PC-3 (cell line): ENCODE results near the gene CEP89. TPM values are rescaled to one million over a fixed set of nuclear protein-coding genes. Genes with fewer than 3 reads are reported as not detected.

ENCODE experiments used
- ATAC-seq: fragments of 200-7000 bp; cut with Tn5 transposase; 2 replicates; pipeline ENCODE4 v1.9.1; 2020; ENCODE audit warnings: mild to moderate bottlenecking, moderate library complexity
- BruUV-seq: library from RNA; stranded (reverse); fragments of 400-500 nt; replicated peaks from 2 replicates; lab custom pipeline; 2021; lab: Mats Ljungman, UMichigan
- CTCF ChIA-PET: fragments of 300-600 bp; sonication (Branson Sonifier 250); formaldehyde crosslinking; loops from one replicate; lab custom pipeline; 2022; ENCODE audit warnings: antibody characterized with exemption; lab: Charles Lee
- POLR2A ChIA-PET: fragments of 300-600 bp; sonication (Branson Sonifier 250); formaldehyde crosslinking; loops from one replicate; lab custom pipeline; 2022; ENCODE audit warnings: antibody characterized with exemption; ENCODE audit not compliant: unreplicated experiment; lab: Charles Lee
- DNase-seq: peaks from one replicate; pipeline ENCODE4 v3.0.0-alpha.2; 2015
- H2AFZ ChIP-seq: fragments of 300-600 bp; sonication (generic); 2 replicates; pipeline ENCODE4 v1.6.0; 2016; ENCODE audit warnings: antibody characterized with exemption, low read length
- H3F3A ChIP-seq: fragments of 300-600 bp; sonication (generic); one replicate; pipeline ENCODE4 v1.6.0; 2017; ENCODE audit warnings: antibody characterized with exemption, low read length, control low read depth, mild to moderate bottlenecking; ENCODE audit not compliant: unreplicated experiment
- H3K27ac ChIP-seq: fragments of 300-600 bp; sonication (generic); 2 replicates; pipeline ENCODE4 v1.5.1; 2016; ENCODE audit warnings: mild to moderate bottlenecking, low read length
- H3K27me3 ChIP-seq: fragments of 300-600 bp; sonication (generic); 2 replicates; pipeline ENCODE4 v1.6.1; 2016; ENCODE audit warnings: low read length, mixed read lengths
- H3K36me3 ChIP-seq: fragments of 300-600 bp; sonication (generic); 2 replicates; pipeline ENCODE4 v1.6.1; 2016; ENCODE audit warnings: low read depth, mixed run types, low read length, mixed read lengths
- H3K4me1 ChIP-seq: fragments of 300-600 bp; sonication (generic); 2 replicates; pipeline ENCODE4 v1.5.1; 2016; ENCODE audit warnings: low read length; ENCODE audit not compliant: insufficient read depth
- H3K4me2 ChIP-seq: fragments of 300-600 bp; sonication (generic); 2 replicates; pipeline ENCODE4 v1.6.0; 2016; ENCODE audit warnings: low read length
- H3K4me3 ChIP-seq: fragments of 300-600 bp; sonication (generic); 2 replicates; pipeline ENCODE4 v1.5.1; 2016; ENCODE audit warnings: mild to moderate bottlenecking, low read length, mixed read lengths
- H3K79me2 ChIP-seq: fragments of 300-600 bp; sonication (generic); 2 replicates; pipeline ENCODE4 v1.6.1; 2017; ENCODE audit warnings: low read length, mixed read lengths
- H3K9ac ChIP-seq: fragments of 300-600 bp; sonication (generic); 2 replicates; pipeline ENCODE4 v1.6.0; 2016; ENCODE audit warnings: mild to moderate bottlenecking, low read length
- H3K9me2 ChIP-seq: fragments of 300-600 bp; sonication (generic); replicated peaks from 2 replicates; pipeline ENCODE4 v1.6.1; 2016; ENCODE audit warnings: mixed run types, low read length, mixed read lengths
- H3K9me3 ChIP-seq: fragments of 300-600 bp; sonication (generic); 2 replicates; pipeline ENCODE4 v1.6.1; 2016; ENCODE audit warnings: low read length, mixed read lengths
- H4K20me1 ChIP-seq: fragments of 300-600 bp; sonication (generic); 2 replicates; pipeline ENCODE4 v1.6.1; 2016; ENCODE audit warnings: low read length, mixed read lengths
- CTCF ChIP-seq: fragments of 300-600 bp; sonication (generic); conservative IDR thresholded peaks from 2 replicates; pipeline ENCODE4 v1.5.1; 2017; ENCODE audit warnings: antibody characterized with exemption, low read depth, mild to moderate bottlenecking, low read length
- EZH2 ChIP-seq: fragments of 300-600 bp; sonication (generic); IDR thresholded peaks from one replicate; pipeline ENCODE4 v1.6.1; 2017; ENCODE audit warnings: antibody characterized with exemption, mild to moderate bottlenecking, low read length; ENCODE audit not compliant: unreplicated experiment
- EZH2phosphoT487 ChIP-seq: fragments of 300-600 bp; sonication (generic); IDR thresholded peaks from 2 replicates; pipeline ENCODE4 v1.6.1; 2018; ENCODE audit warnings: mild to moderate bottlenecking, antibody characterized with exemption, low read length, borderline replicate concordance
- intact Hi-C: fragments of 100-400 bp; cut with micrococcal nuclease; formaldehyde crosslinking; loops from 2 replicates; pipeline ENCODE4 v1.9.0; 2023
- total RNA-seq: library from RNA; depleted of rRNA; stranded (reverse); fragments of >200 nt; gene quantifications from 2 replicates; pipeline ENCODE4 v1.2.3, GENCODE V29; 2014

Gene CEP89
- total RNA-seq, 1 experiment from 2014 or later, result 9.1 TPM

DNA sequence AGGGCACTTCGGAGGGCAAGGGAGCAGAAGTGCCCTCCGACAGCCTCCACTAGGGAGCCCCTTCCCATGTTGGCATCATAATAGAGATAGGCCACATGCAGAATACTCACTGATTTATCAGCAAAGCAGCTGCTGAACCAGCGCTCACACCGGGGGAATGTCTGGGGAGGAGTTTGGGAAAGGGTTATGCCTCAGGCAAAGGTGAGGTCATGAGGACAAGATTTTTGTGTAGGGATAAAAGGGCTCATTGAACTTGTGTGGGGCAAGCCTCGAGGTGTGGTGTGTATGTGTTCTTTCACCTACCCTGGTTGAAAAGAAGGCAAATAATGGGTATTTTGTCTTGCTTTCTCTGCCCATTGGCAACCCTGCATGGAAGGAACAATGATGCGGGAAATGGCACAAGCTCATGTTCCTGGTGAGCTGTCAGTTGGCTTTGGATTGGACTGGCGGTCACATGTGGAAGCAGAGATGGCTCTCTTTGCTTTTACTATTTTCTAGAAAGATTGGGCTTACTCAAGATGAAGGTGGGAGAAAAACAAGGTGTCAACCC lies 63.0 kb downstream of the CEP89 start:
- ATAC-seq, result no peak

GRCh38 chr19:32902448-32902847 lies 69.3 kb downstream of the CEP89 start:
- H3K27ac ChIP-seq, result no peak overlapping the region
- DNase-seq, result no peak
- H3K27me3 ChIP-seq, result no peaks in the 10 kb centered on the region
- no peaks in the 10 kb centered on the region for H3K36me3 ChIP-seq
- H4K20me1 ChIP-seq, result no peaks in the 10 kb centered on the region
- no peak for TF ChIP-seq EZH2
- TF ChIP-seq EZH2phosphoT487, result no peak
- no peak for TF ChIP-seq CTCF
- H3K4me2 ChIP-seq, result no peak overlapping the region
- BruUV-seq, result no TSS peak
- H3F3A ChIP-seq, result no peaks in the 10 kb centered on the region
- no peak overlapping the region for H3K9ac ChIP-seq
- no peaks in the 10 kb centered on the region for H3K4me1 ChIP-seq
- H3K9me2 ChIP-seq, result no peaks in the 10 kb centered on the region
- ATAC-seq, result no peak
- H3K79me2 ChIP-seq, result no peaks in the 10 kb centered on the region
- POLR2A ChIA-PET, result no interaction called here
- H3K4me3 ChIP-seq, result no peak overlapping the region
- CTCF ChIA-PET, result no interaction called here
- H3K9me3 ChIP-seq, result no peaks in the 10 kb centered on the region
- no peak overlapping the region for H2AFZ ChIP-seq
- intact Hi-C loops, result no loop called here

More for the DNA sequence above, 63.0 kb downstream of the CEP89 start:
- no peaks in the 10 kb centered on the region for H3K9me3 ChIP-seq
- no peak overlapping the region for H2AFZ ChIP-seq
- no peak overlapping the region for H3K9ac ChIP-seq
- intact Hi-C loops, result no loop called here
- H3K4me2 ChIP-seq, result no peak overlapping the region
- H3K27me3 ChIP-seq, result no peaks in the 10 kb centered on the region
- H4K20me1 ChIP-seq, result no peaks in the 10 kb centered on the region
- H3K27ac ChIP-seq, result no peak overlapping the region
- ChIA-PET POLR2A (no interaction called here), CTCF (no interaction called here)
- no peaks in the 10 kb centered on the region for H3K36me3 ChIP-seq
- H3K9me2 ChIP-seq, result no peaks in the 10 kb centered on the region
- H3F3A ChIP-seq, result no peaks in the 10 kb centered on the region
- no TSS peak for BruUV-seq
- no peaks in the 10 kb centered on the region for H3K79me2 ChIP-seq
- H3K4me1 ChIP-seq, result no peaks in the 10 kb centered on the region
- no peak overlapping the region for H3K4me3 ChIP-seq
- no peak for DNase-seq
- no peak for TF ChIP-seq CTCF

DNA sequence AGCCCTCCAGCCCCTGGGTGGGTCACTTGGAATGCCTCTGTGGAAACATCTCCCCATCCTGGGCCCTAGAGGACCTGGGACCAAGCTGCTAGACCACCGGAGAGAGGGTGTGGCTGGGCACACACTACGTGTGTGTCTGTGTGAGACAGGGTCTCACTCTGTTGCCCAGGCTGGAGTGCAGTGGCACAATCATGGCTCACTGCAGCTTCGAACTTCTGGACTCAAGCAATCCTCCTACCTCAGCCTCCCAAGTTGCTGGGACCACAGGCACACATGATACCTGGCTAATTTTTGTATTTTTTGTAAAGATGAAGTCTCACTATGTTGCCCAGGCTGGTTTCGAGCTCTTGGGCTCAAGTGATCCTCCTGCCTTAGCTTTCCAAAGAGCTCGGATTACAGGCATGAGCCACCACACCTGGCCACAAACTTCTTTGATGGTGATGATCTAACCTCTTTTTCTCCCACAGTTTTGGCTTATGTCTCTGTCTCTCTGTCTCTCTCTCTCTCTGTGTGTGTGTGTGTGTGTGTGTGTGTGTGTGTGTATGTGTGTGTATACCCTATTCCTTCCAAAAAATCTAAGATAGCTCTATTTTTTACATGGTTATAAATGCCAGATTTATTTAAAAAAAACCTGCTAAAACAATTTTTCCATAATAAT lies 70.1 kb downstream of the CEP89 start:
- Histone ChIP-seq H3K9me3 (no peaks in the 10 kb centered on the region), H3K27ac (no peak overlapping the region), H2AFZ (no peak overlapping the region), H3K9ac (no peak overlapping the region), H3K4me1 (no peaks in the 10 kb centered on the region), H4K20me1 (no peaks in the 10 kb centered on the region), H3K4me3 (no peak overlapping the region), H3K9me2 (no peaks in the 10 kb centered on the region), H3K79me2 (no peaks in the 10 kb centered on the region), H3K36me3 (no peaks in the 10 kb centered on the region), H3K4me2 (no peak overlapping the region), H3K27me3 (no peaks in the 10 kb centered on the region), H3F3A (no peaks in the 10 kb centered on the region)
- peak; percentile 15 for DNase-seq
- CTCF ChIA-PET, result interaction anchor here (0.7 kb wide), 1 partner anchor 302 kb away, joined by 7 read pairs; no protein-coding TSS in a partner anchor
- BruUV-seq, result no TSS peak
- ATAC-seq, result no peak
- intact Hi-C loops, result no loop called here
- POLR2A ChIA-PET, result no interaction called here
- TF ChIP-seq CTCF (no peak), EZH2phosphoT487 (no peak)
